HEK293 (cell line): ENCODE measurements around the gene MYH7B.

ENCODE experiments used
- CTCF ChIA-PET: fragments of 350-600 bp; formaldehyde crosslinking; extraction: SDS; loops from one replicate; lab custom pipeline; 2021; ENCODE audit warnings: antibody characterized with exemption; lab: Yijun Ruan, JAX
- POLR2A ChIA-PET: fragments of 300-600 bp; formaldehyde crosslinking; extraction: SDS; loops from one replicate; lab custom pipeline; 2020; ENCODE audit warnings: antibody characterized with exemption, inconsistent platforms; lab: Yijun Ruan, JAX
- H3K27ac ChIP-seq: fragments of 200-500 bp; sonication (Bioruptor generic); 2 replicates; pipeline ENCODE4 v1.5.1; 2014; ENCODE audit warnings: low read depth, low read length, control low read depth, inconsistent platforms; ENCODE audit errors: extremely low read depth
- H3K36me3 ChIP-seq, 2 experiments: fragments of 200-500 bp in 1 of 2; sonication (Bioruptor generic) in 1 of 2; 1 replicate in 1 of 2; 2 replicates in 1 of 2; pipeline ENCODE4 v1.5.1; 2014 to 2017; ENCODE audit warnings: inconsistent platforms in 2 of 2, low read length in 2 of 2; ENCODE audit not compliant: control insufficient read depth in 2 of 2, insufficient read depth in 1 of 2
- H3K4me1 ChIP-seq: fragments of 200-500 bp; sonication (Bioruptor generic); 2 replicates; pipeline ENCODE4 v1.5.1; 2014; ENCODE audit warnings: mild to moderate bottlenecking, low read length, inconsistent platforms; ENCODE audit not compliant: control insufficient read depth, insufficient read depth
- H3K4me3 ChIP-seq: 2 replicates; pipeline ENCODE4 v1.5.1; 2011; ENCODE audit warnings: low read depth, mild to moderate bottlenecking, control low read depth, low read length, moderate library complexity
- H3K9me3 ChIP-seq: fragments of 200-500 bp; sonication (Bioruptor generic); 2 replicates; pipeline ENCODE4 v1.5.1; 2014; ENCODE audit warnings: low read depth, low read length, inconsistent platforms; ENCODE audit not compliant: control insufficient read depth, insufficient read depth
- BCL6B ChIP-seq: fragments of 450-650 bp; formaldehyde crosslinking; IDR thresholded peaks from 2 replicates; pipeline ENCODE4 v1.5.1; 2017; ENCODE audit warnings: missing biosample characterization, missing genetic modification characterization
- EGR2 ChIP-seq: fragments of 450-650 bp; formaldehyde crosslinking; IDR thresholded peaks from 2 replicates; pipeline ENCODE4 v1.5.1; 2016; ENCODE audit warnings: low read depth, missing biosample characterization, missing genetic modification characterization
- HOXA7 ChIP-seq: sonication (generic); formaldehyde crosslinking; IDR thresholded peaks from 2 replicates; pipeline ENCODE4 v1.8.1; 2022; ENCODE audit warnings: missing genetic modification reagents, borderline replicate concordance
- HOXD13 ChIP-seq: sonication (generic); formaldehyde crosslinking; IDR thresholded peaks from 2 replicates; pipeline ENCODE4 v1.8.0; 2022; ENCODE audit warnings: missing genetic modification reagents, borderline replicate concordance
- INSM2 ChIP-seq: fragments of 450-650 bp; formaldehyde crosslinking; IDR thresholded peaks from 2 replicates; pipeline ENCODE4 v1.5.1; 2016; ENCODE audit warnings: missing biosample characterization, missing genetic modification characterization
- REPIN1 ChIP-seq: fragments of 450-650 bp; formaldehyde crosslinking; IDR thresholded peaks from 2 replicates; pipeline ENCODE4 v1.5.1; 2017; ENCODE audit warnings: missing biosample characterization, missing genetic modification characterization, low read depth
- SP3 ChIP-seq: fragments of 450-650 bp; formaldehyde crosslinking; IDR thresholded peaks from 2 replicates; pipeline ENCODE4 v1.5.1; 2016; ENCODE audit warnings: missing biosample characterization, missing genetic modification characterization
- ZBTB11 ChIP-seq: fragments of 450-650 bp; formaldehyde crosslinking; conservative IDR thresholded peaks from 2 replicates; pipeline ENCODE4 v1.5.1; 2016; ENCODE audit warnings: low read depth, missing biosample characterization, missing genetic modification characterization
- ZBTB20 ChIP-seq: fragments of 450-650 bp; formaldehyde crosslinking; IDR thresholded peaks from 2 replicates; pipeline ENCODE4 v1.5.1; 2016; ENCODE audit warnings: missing biosample characterization, missing genetic modification characterization
- ZBTB26 ChIP-seq: fragments of 450-650 bp; formaldehyde crosslinking; optimal IDR thresholded peaks from 2 replicates; pipeline ENCODE3; 2016; ENCODE audit warnings: missing biosample characterization, mild to moderate bottlenecking, missing genetic modification characterization
- ZEB2 ChIP-seq: fragments of 450-650 bp; formaldehyde crosslinking; IDR thresholded peaks from 2 replicates; pipeline ENCODE4 v1.5.1; 2016; ENCODE audit warnings: missing biosample characterization, missing genetic modification characterization
- ZFP3 ChIP-seq: fragments of 450-650 bp; formaldehyde crosslinking; IDR thresholded peaks from 2 replicates; pipeline ENCODE4 v1.5.1; 2016; ENCODE audit warnings: low read depth, missing biosample characterization, missing genetic modification characterization
- ZNF132 ChIP-seq: fragments of 450-650 bp; formaldehyde crosslinking; IDR thresholded peaks from 2 replicates; pipeline ENCODE4 v1.5.1; 2017; ENCODE audit warnings: missing biosample characterization, missing genetic modification characterization, borderline replicate concordance
- ZNF157 ChIP-seq: fragments of 450-650 bp; formaldehyde crosslinking; IDR thresholded peaks from 2 replicates; pipeline ENCODE4 v1.5.1; 2016; ENCODE audit warnings: missing biosample characterization, missing genetic modification characterization
- ZNF324 ChIP-seq: fragments of 450-650 bp; formaldehyde crosslinking; IDR thresholded peaks from 2 replicates; pipeline ENCODE4 v1.5.1; 2016; ENCODE audit warnings: missing biosample characterization, missing genetic modification characterization
- ZNF391 ChIP-seq: fragments of 450-650 bp; formaldehyde crosslinking; IDR thresholded peaks from 2 replicates; pipeline ENCODE4 v1.5.1; 2016; ENCODE audit warnings: low read depth, missing biosample characterization, missing genetic modification characterization, borderline replicate concordance
- ZNF398 ChIP-seq: fragments of 450-650 bp; formaldehyde crosslinking; IDR thresholded peaks from 2 replicates; pipeline ENCODE4 v1.5.1; 2017; ENCODE audit warnings: missing biosample characterization, missing genetic modification characterization
- ZNF433 ChIP-seq: fragments of 450-650 bp; formaldehyde crosslinking; IDR thresholded peaks from 2 replicates; pipeline ENCODE4 v1.5.1; 2016; ENCODE audit warnings: missing biosample characterization, missing genetic modification characterization, low read depth
- ZNF555 ChIP-seq: fragments of 450-650 bp; formaldehyde crosslinking; conservative IDR thresholded peaks from 2 replicates; pipeline ENCODE4 v1.5.1; 2017; ENCODE audit warnings: missing biosample characterization, mild to moderate bottlenecking, missing genetic modification characterization, inconsistent platforms
- ZNF558 ChIP-seq: fragments of 450-650 bp; formaldehyde crosslinking; IDR thresholded peaks from 2 replicates; pipeline ENCODE4 v1.5.1; 2016; ENCODE audit warnings: missing biosample characterization, missing genetic modification characterization
- ZNF571 ChIP-seq: fragments of 450-650 bp; formaldehyde crosslinking; IDR thresholded peaks from 2 replicates; pipeline ENCODE4 v1.5.0; 2017; ENCODE audit warnings: missing biosample characterization, missing genetic modification characterization
- ZNF645 ChIP-seq: fragments of 450-650 bp; formaldehyde crosslinking; IDR thresholded peaks from 2 replicates; pipeline ENCODE4; 2016; ENCODE audit warnings: missing biosample characterization, missing genetic modification characterization
- ZNF654 ChIP-seq: fragments of 450-650 bp; formaldehyde crosslinking; IDR thresholded peaks from 2 replicates; pipeline ENCODE4 v1.5.1; 2016; ENCODE audit warnings: low read depth, missing biosample characterization, missing genetic modification characterization
- ZSCAN16 ChIP-seq: fragments of 450-650 bp; formaldehyde crosslinking; IDR thresholded peaks from 2 replicates; pipeline ENCODE4 v1.5.1; 2016; ENCODE audit warnings: missing biosample characterization, missing genetic modification characterization

MYH7B gene

GRCh38 chr20:34989118-34989517, 33.5 kb downstream of the MYH7B start:
- ChIA-PET CTCF (interaction anchor here (0.8 to 1.1 kb wide), 3 partner anchors 107 to 116 kb away, joined by 3 to 4 read pairs (median 4); no protein-coding TSS in a partner anchor), POLR2A (interaction anchor here (0.7 kb wide), 1 partner anchor 281 kb away, joined by 4 read pairs; no protein-coding TSS in a partner anchor)
- H3K9me3 ChIP-seq: no peaks in the 10 kb centered on the region
- no peak overlapping the region for H3K27ac ChIP-seq
- peaks cover 0 to 14% of the 10 kb centered on the region in 2 experiments; a peak in 1 of 3 replicates for H3K36me3 ChIP-seq
- H3K4me3 ChIP-seq: no peak overlapping the region
- H3K4me1 ChIP-seq: no peaks in the 10 kb centered on the region
- TF ChIP-seq HOXA7 (no peak), ZBTB26 (tag by site-specific recombination) (no peak), SP3 (tag by site-specific recombination) (no peak), REPIN1 (no peak), ZEB2 (tag by site-specific recombination) (no peak), ZNF571 (tag by site-specific recombination) (no peak), ZNF132 (tag by site-specific recombination) (no peak), ZNF645 (tag by site-specific recombination) (no peak), ZNF433 (tag by site-specific recombination) (no peak), ZSCAN16 (tag by site-specific recombination) (no peak), ZNF558 (tag by site-specific recombination) (no peak), ZBTB20 (no peak), INSM2 (tag by site-specific recombination) (no peak), ZNF654 (tag by site-specific recombination) (no peak), ZFP3 (tag by site-specific recombination) (no peak), BCL6B (tag by site-specific recombination) (no peak)

- no peak overlapping the region for H3K27ac ChIP-seq
- H3K4me1 ChIP-seq: no peaks in the 10 kb centered on the region
- ChIA-PET POLR2A (no interaction called here), CTCF (interaction anchor here (0.8 to 1.1 kb wide), 3 partner anchors 106 to 116 kb away, joined by 3 to 4 read pairs (median 4); no protein-coding TSS in a partner anchor)
- peaks cover 0 to 20% of the 10 kb centered on the region in 2 experiments; a peak in 1 of 3 replicates for H3K36me3 ChIP-seq
- TF ChIP-seq ZNF324 (tag by site-specific recombination) (no peak), ZNF398 (tag by site-specific recombination) (no peak), ZBTB11 (tag by site-specific recombination) (no peak), EGR2 (tag by site-specific recombination) (no peak), ZNF391 (tag by site-specific recombination) (no peak), ZNF157 (no peak), ZNF555 (tag by site-specific recombination) (no peak), HOXD13 (CRISPR knock-in tag) (no peak)
- H3K9me3 ChIP-seq: no peaks in the 10 kb centered on the region
- H3K4me3 ChIP-seq: no peak overlapping the region
Observed at GRCh38 chr20:34989670-34990069, 34.0 kb downstream of the MYH7B start.
